Islet of Langerhans (tissue), 1 donor: ENCODE data around the gene PLA2R1.

ENCODE experiments used
- FAIRE-seq: peaks from one replicate; lab custom pipeline; 2011; peaks lifted over from hg19 to GRCh38; lab: Jason Lieb, UNC

Gene PLA2R1

GRCh38 chr2:160029270-160029628 lies 33.2 kb downstream of the PLA2R1 start:
- FAIRE-seq = no peak

- no peak for FAIRE-seq
These were observed 33.8 kb downstream of the PLA2R1 start for GRCh38 chr2:160028431-160029269.

- no peak for FAIRE-seq
These were observed 40.3 kb downstream of the PLA2R1 start for GRCh38 chr2:160022162-160022561.

DNA sequence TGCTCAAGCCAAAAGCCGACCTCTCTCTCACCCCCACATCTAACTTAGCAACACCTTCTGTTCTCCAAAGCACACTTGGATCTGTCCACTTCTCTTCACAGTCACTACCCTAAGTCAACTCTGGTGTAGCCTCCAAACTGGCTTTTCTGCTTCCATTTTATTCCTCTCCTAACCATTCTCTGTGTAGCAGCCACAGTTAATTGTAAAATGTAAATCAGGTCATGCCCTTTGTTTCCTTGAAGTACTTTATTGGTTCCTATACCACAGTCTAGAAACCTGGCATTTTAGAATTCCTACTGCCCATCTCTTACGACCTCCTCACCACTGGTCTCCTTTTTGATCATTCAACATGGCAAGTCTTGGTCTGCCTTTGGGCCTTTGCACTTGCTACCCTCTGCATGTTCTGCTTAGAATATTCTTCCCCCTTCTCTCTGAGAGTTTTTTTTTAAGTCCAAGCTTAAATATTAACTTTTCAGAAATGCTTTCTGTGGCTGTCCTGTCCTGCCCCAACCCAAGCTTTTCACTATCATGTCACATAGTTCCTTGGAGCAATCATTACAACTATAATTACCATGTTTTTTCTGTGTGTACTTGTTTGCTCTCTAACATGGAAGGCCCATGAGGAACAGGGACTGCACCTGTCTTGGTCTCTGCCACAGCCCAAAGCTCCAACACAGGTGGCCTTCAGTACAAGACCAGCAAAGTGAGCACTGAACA lies 42.9 kb downstream of the PLA2R1 start:
- FAIRE-seq = no peak

- no peak for FAIRE-seq
These were observed 46.7 kb downstream of the PLA2R1 start for GRCh38 chr2:160015746-160016145.

GRCh38 chr2:160014227-160014626 lies 48.2 kb downstream of the PLA2R1 start:
- no peak for FAIRE-seq

GRCh38 chr2:160010361-160011145 lies 51.9 kb downstream of the PLA2R1 start:
- FAIRE-seq = no peak

GRCh38 chr2:160007111-160007510 lies 55.3 kb downstream of the PLA2R1 start:
- FAIRE-seq = no peak

DNA sequence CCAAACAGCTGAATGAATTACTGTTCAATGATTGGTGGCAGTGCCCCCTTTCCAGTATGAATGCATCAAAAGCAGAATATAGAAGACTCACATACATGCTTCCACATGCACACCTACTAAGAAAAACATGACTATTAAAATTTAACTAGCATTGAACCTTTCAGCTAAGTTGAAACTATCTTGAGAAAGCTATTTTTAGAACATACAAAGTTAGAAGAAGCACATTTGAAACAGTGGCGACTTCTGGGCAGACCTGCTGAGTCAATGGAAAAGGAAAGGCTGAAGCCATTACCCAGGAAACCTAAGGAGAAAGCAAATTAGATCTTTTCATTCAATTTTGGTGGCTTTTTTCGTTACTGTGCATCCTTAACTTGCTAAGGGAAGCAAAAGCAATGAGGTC lies 55.9 kb downstream of the PLA2R1 start:
- no peak for FAIRE-seq

GRCh38 chr2:160005908-160006307 lies 56.5 kb downstream of the PLA2R1 start:
- no peak for FAIRE-seq

DNA sequence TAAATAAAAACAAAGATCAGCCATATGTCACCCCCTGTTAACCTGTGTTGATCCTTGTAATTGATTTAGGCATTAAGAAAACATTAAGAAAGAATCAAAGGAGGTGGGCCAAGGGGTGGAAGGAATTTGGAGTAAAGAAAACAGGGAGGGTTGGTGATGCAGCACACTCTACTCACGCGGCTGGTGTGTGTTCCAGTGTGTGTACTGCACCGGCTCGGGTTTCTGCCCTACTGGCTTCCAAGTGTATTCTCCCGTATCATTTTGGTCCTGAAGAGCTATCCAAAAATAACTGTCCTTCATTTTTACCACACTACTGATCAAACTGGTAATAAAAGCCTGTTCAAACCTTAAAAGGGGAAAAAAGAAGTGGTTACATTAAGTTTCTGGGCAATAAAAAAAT lies 56.9 kb downstream of the PLA2R1 start:
- no peak for FAIRE-seq

DNA sequence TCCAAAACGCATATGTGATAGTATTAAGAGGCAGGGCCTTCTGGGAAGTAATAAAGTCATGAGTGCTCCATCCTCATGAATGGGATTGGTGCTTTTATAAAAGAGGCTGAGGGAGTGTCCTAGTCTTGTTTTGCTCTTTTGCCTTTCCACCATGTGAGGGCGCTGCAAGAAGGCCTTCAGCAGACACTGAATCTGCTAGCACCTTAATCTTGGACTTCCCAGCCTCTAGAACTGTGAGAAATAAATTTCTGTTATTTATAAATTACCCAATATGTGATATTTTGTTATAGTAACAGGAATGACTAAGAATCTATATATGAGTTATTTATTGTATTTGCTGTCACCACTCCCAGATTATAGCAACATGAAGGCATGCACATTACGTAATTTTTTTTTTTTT lies 63.5 kb downstream of the PLA2R1 start:
- no peak for FAIRE-seq

DNA sequence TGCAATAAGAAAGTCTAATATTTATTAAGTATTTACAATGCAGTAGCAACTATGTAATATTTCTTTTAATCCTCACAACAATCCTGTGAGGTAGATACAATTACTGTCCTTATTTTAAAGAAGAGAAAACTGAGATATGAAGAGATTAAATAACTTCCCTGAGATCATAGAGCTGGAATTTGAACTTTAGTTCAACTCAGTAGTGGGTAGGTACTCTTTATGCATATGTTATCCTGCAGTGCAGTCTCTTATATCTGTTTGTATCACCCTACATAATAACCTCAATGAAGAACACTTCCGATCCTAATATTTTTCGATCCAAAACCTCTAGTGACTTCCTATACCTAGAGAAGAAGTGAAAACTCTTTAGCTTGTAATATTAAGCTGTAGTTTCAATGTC lies 64.2 kb downstream of the PLA2R1 start:
- no peak for FAIRE-seq

DNA sequence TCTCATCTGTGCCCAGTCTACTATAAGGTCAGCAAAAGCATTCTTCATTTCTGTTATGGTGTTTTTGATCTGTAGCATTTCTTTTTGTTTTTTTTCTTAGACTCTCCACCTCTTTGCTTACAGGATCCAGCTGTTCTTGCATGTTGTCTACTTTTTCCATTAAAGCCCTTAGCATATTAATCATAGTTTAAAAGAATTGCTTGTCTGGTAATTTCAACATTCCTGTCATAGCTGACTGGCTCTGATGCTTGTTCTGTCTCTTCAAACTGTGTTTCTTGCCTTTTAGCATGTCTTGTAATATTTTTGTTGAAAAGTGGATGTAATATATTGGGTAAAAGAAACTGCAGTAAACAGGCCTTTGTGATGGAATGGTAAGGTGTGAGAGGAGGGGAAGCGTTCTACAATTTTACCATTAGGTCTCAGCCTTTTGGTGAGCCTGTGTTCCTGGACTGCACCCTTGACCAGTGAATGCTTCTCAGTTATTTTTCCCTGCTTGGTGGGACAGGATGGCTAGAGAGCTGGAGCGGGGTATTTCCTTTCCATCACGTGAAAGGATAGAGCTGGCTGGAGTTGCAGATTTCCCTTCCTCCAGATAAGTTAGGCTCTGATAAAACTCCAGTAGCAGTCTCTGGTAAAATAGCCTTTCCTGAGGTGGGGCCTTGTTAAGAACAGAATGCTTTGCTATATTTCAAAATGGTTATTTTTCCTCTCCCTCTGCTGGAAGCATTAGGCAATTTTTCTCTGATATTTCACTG lies 65.4 kb downstream of the PLA2R1 start:
- no peak for FAIRE-seq

GRCh38 chr2:159995038-159995437 lies 67.4 kb downstream of the PLA2R1 start:
- FAIRE-seq = no peak

DNA sequence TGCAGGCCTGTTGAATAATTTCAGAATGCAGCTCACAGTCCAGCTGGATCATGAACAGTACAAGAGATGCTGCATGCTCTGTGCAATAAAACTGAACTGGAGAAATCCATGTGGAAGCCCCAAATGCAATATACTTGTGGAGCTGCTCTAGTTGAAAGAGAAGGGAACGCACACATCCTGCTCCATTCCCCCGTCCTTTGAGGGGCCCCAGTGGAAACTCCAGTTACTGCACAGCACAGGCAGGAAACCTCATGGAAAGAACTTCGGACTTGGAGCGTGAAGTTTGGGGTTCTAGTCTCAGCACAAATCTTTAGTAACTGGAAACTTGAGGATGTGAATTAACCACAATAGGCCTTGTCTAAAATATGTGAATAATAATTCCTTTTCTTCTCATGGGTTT lies 73.2 kb downstream of the PLA2R1 start:
- FAIRE-seq = no peak

DNA sequence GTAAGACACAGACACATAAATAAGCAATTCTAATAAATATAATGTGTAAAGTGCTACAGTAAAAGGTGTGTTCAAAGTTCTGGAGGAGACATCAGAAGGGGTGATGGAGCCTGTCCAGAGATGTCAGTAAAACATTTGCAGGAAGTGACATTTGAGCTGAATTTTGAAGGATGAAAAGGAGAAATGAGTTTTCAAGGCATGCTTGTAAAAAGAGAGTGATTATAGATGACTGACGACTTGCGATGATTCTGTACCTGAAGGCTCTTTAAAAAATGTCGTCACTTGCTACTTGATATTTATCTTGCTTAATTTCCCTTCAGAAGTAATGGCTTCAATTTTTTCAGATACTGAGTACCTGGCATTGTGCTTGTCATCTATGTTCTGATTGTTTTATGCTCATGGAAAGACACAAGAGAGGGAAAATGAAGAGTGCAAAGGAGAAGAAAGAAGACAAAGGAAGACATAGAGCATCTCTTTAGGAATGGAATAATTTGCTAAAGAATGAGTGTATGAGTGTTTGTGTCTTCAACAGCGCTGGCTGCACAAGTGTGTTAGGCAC lies 73.9 kb downstream of the PLA2R1 start:
- no peak for FAIRE-seq

GRCh38 chr2:159987181-159987580 lies 75.2 kb downstream of the PLA2R1 start:
- no peak for FAIRE-seq

GRCh38 chr2:159985656-159986055 lies 76.8 kb downstream of the PLA2R1 start:
- FAIRE-seq = no peak

GRCh38 chr2:159984034-159984433 lies 78.4 kb downstream of the PLA2R1 start:
- no peak for FAIRE-seq

DNA sequence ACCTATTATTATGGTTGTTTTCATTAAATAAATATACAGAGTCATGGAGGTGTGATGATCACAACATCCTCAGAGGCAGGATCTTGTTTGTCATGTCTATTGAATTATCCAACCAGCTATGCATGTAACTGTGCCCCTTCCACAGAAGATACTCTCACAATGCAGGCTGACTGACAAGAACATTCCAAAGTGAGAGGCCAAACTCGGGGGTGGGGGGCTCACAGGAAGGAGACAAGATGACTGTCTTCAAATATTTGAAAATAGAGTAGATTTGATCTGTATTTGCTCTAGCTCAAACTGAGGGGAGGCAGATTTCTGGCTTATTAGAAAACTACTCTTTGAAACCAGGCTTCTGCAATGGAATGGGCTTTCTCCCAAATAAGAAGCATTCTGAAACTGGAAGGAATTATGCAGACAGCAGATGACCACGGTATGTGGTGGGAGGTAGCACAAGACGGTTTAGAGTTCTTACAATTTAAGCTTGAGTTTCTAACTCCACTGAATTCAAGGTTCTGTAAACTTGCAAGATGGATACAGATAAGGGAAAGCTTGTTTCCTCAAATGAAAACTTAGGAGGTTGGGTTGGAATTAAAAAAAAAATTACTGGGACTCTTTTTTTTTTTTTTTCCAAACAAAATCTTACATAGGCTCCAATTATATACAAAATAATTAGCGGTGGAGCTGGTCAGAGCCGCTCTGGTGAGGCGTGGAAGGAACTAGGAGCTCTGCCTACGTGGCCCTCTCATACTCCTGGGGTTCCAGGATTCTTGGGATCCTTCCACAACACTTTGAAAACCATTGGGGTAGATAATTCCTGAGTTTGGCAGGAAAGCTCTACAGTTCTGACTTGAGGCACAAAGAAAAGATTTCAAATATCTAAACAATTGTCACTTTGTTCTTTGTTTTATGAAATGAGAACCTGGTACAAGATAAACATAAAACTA lies 79.3 kb downstream of the PLA2R1 start:
- FAIRE-seq = no peak
